A549 (cell line): Measurements from ENCODE around the gene ATOX1. TPM values are rescaled to one million over a fixed set of nuclear protein-coding genes. Genes with fewer than 3 reads are reported as not detected.

Experiments used
- ATAC-seq, 2 experiments: fragments of 200-7000 bp in 1 of 2; fragments of >200 bp in 1 of 2; cut with Nextera tagmentation in 1 of 2; cut with Tn5 transposase in 1 of 2; 3 replicates each; pipeline versions ENCODE4 v1.8.0 to v1.9.1; 2018 to 2020; ENCODE audit warnings: mild to moderate bottlenecking in 1 of 2, moderate library complexity in 1 of 2
- CTCF ChIA-PET: fragments of 300-600 bp; sonication (Branson Sonifier 250); formaldehyde crosslinking; extraction: SDS; loops from one replicate; lab custom pipeline; 2021; ENCODE audit warnings: antibody characterized with exemption, inconsistent platforms; lab: Yijun Ruan, JAX
- POLR2A ChIA-PET: fragments of 350-600 bp; formaldehyde crosslinking; extraction: SDS; loops from one replicate; lab custom pipeline; 2021; ENCODE audit warnings: antibody characterized with exemption, inconsistent platforms; lab: Yijun Ruan, JAX
- DNase-seq, 2 experiments: peaks; one replicate each; pipeline versions ENCODE4 v3.0.0 to v3.0.0-alpha.2; 2011 to 2016; ENCODE audit warnings: low read depth in 1 of 2, low spot score in 1 of 2
- FAIRE-seq: peaks from 2 replicates; lab custom pipeline; 2011; peaks lifted over from hg19 to GRCh38; lab: Jason Lieb, UNC
- H3K27ac ChIP-seq, 2 experiments: fragments of >200 bp; sonication (Bioruptor Twin); formaldehyde crosslinking; 3 replicates each; pipeline ENCODE4 v1.5.1; 2016 to 2017
- H3K4me1 ChIP-seq: fragments of >200 bp; sonication (Bioruptor Twin); formaldehyde crosslinking; 3 replicates; pipeline ENCODE4 v1.6.1; 2016
- H3K4me2 ChIP-seq: fragments of >200 bp; sonication (Bioruptor Twin); formaldehyde crosslinking; 3 replicates; pipeline ENCODE4 v1.6.1; 2016
- H3K4me3 ChIP-seq: fragments of >200 bp; sonication (Bioruptor Twin); formaldehyde crosslinking; 3 replicates; pipeline ENCODE4 v1.5.1; 2016
- H3K9me3 ChIP-seq: fragments of >200 bp; sonication (Bioruptor Twin); formaldehyde crosslinking; 3 replicates; pipeline ENCODE4 v1.6.1; 2016
- BCL3 ChIP-seq: fragments of >200 bp; sonication (Bioruptor Twin); formaldehyde crosslinking; IDR thresholded peaks from 3 replicates; pipeline ENCODE4 v1.6.1; 2016
- CEBPB ChIP-seq, 2 experiments: fragments of >200 bp in 1 of 2; sonication (Bioruptor Twin) in 1 of 2; formaldehyde crosslinking in 1 of 2; IDR thresholded peaks; 2 replicates each; pipeline ENCODE4 v1.6.1; 2012 to 2016
- EHMT2 ChIP-seq: fragments of 200-600 bp; sonication (generic); IDR thresholded peaks from 2 replicates; pipeline ENCODE4 v1.6.1; 2016; ENCODE audit warnings: antibody characterized with exemption, low read depth, mild to moderate bottlenecking, moderate library complexity
- ESRRA ChIP-seq: fragments of 150-350 bp; IDR thresholded peaks from 2 replicates; pipeline ENCODE4 v1.6.1; 2014; ENCODE audit warnings: mild to moderate bottlenecking, low read length, borderline replicate concordance
- FOSB ChIP-seq: fragments of 250-450 bp; sonication (Bioruptor Pico); IDR thresholded peaks from 2 replicates; pipeline ENCODE4 v1.5.0; 2020; ENCODE audit warnings: mild to moderate bottlenecking, moderate library complexity
- FOSL2 ChIP-seq, 2 experiments: fragments of 450-650 bp in 1 of 2; fragments of >200 bp in 1 of 2; sonication (Bioruptor Twin) in 1 of 2; formaldehyde crosslinking; IDR thresholded peaks; 2 replicates each; pipeline versions ENCODE4 v1.5.0 to v1.6.1; 2016 to 2020; ENCODE audit warnings: mild to moderate bottlenecking in 1 of 2, moderate library complexity in 1 of 2
- FOXS1 ChIP-seq: fragments of 250-450 bp; sonication (Bioruptor Pico); IDR thresholded peaks from 2 replicates; pipeline ENCODE4 v1.5.0; 2020; ENCODE audit warnings: mild to moderate bottlenecking, moderate library complexity
- HES2 ChIP-seq: fragments of >200 bp; sonication (Bioruptor Twin); formaldehyde crosslinking; IDR thresholded peaks from 2 replicates; pipeline ENCODE4 v1.6.1; 2016
- HEYL ChIP-seq: fragments of 250-450 bp; sonication (Bioruptor Pico); IDR thresholded peaks from 2 replicates; pipeline ENCODE4 v1.8.0; 2021; ENCODE audit warnings: mild to moderate bottlenecking, moderate library complexity
- HOXB5 ChIP-seq: fragments of 250-450 bp; sonication (Bioruptor Pico); IDR thresholded peaks from 2 replicates; pipeline ENCODE4 v1.5.0; 2020; ENCODE audit warnings: mild to moderate bottlenecking, moderate library complexity
- JUN ChIP-seq, 2 experiments: fragments of >200 bp; sonication (Bioruptor Twin); formaldehyde crosslinking; IDR thresholded peaks; 2 replicates in 1 of 2; 3 replicates in 1 of 2; pipeline ENCODE4 v1.6.1; 2016 to 2017
- KDM5A ChIP-seq: fragments of 200-600 bp; sonication (generic); IDR thresholded peaks from 2 replicates; pipeline ENCODE4 v1.6.1; 2016; ENCODE audit warnings: antibody characterized with exemption, mild to moderate bottlenecking
- PBX3 ChIP-seq: IDR thresholded peaks from 2 replicates; pipeline ENCODE4 v1.6.1; 2012
- POLR2AphosphoS2 ChIP-seq: conservative IDR thresholded peaks from 2 replicates; pipeline ENCODE4 v1.6.1; 2012; ENCODE audit warnings: low read length, improper control_type of control experiment, inconsistent platforms
- RFX5 ChIP-seq: fragments of 450-650 bp; IDR thresholded peaks from 2 replicates; pipeline ENCODE4 v1.7.1; 2014; ENCODE audit warnings: antibody characterized with exemption, mild to moderate bottlenecking, moderate library complexity
- RNF2 ChIP-seq: fragments of 200-600 bp; sonication (generic); IDR thresholded peaks from 2 replicates; pipeline ENCODE4 v1.6.1; 2016; ENCODE audit warnings: low read depth, mild to moderate bottlenecking, antibody characterized with exemption, moderate library complexity, borderline replicate concordance
- ZFP36 ChIP-seq: fragments of 450-650 bp; IDR thresholded peaks from 2 replicates; pipeline ENCODE4 v1.6.1; 2014; ENCODE audit warnings: borderline replicate concordance; ENCODE audit not compliant: partially characterized antibody
- WGBS: methylation state at CpG from one replicate; pipeline ENCODE4 v1.1.6; 2017; ENCODE audit errors: missing lambda C conversion rate; 5-methylcytosine and 5-hydroxymethylcytosine counted together
- polyA plus RNA-seq, 4 experiments: library from polyadenylated mRNA; depleted of rRNA in 3 of 4; stranded (reverse); fragments of >200 nt; fragmentation: RNase III in 1 of 4; extraction: RNeasy Plus Mini Kit Qiagen cat#74134 plus additional on column Dnase treatment in 1 of 4; gene quantifications; 2 replicates in 3 of 4; 3 replicates in 1 of 4; pipeline ENCODE4 v1.2.3, GENCODE V29; 2011 to 2017
- TF ChIP-seq, protein P1 (sequence below): fragments of 150-350 bp; IDR thresholded peaks from 2 replicates; pipeline ENCODE4 v1.6.1; 2014; ENCODE audit warnings: low read depth, mild to moderate bottlenecking, low read length
- TF ChIP-seq, protein P2 (sequence below): fragments of 200-600 bp; sonication (generic); IDR thresholded peaks from 2 replicates; pipeline ENCODE4 v1.6.1; 2016; ENCODE audit warnings: antibody characterized with exemption, mild to moderate bottlenecking, moderate library complexity
- TF ChIP-seq, protein P3 (sequence below): fragments of 450-650 bp; IDR thresholded peaks from 2 replicates; pipeline ENCODE4 v1.6.1; 2014; ENCODE audit warnings: antibody characterized with exemption

Gene ATOX1
- polyA plus RNA-seq, 2 of the 4 experiments (the other 2 are of a cell fraction): 58.1 to 218 TPM

GRCh38 chr5:151779531-151780125 is 21.2 kb upstream of the ATOX1 start (continued):
- TF ChIP-seq, protein P1, sequence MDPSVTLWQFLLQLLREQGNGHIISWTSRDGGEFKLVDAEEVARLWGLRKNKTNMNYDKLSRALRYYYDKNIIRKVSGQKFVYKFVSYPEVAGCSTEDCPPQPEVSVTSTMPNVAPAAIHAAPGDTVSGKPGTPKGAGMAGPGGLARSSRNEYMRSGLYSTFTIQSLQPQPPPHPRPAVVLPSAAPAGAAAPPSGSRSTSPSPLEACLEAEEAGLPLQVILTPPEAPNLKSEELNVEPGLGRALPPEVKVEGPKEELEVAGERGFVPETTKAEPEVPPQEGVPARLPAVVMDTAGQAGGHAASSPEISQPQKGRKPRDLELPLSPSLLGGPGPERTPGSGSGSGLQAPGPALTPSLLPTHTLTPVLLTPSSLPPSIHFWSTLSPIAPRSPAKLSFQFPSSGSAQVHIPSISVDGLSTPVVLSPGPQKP: no peak

DNA sequence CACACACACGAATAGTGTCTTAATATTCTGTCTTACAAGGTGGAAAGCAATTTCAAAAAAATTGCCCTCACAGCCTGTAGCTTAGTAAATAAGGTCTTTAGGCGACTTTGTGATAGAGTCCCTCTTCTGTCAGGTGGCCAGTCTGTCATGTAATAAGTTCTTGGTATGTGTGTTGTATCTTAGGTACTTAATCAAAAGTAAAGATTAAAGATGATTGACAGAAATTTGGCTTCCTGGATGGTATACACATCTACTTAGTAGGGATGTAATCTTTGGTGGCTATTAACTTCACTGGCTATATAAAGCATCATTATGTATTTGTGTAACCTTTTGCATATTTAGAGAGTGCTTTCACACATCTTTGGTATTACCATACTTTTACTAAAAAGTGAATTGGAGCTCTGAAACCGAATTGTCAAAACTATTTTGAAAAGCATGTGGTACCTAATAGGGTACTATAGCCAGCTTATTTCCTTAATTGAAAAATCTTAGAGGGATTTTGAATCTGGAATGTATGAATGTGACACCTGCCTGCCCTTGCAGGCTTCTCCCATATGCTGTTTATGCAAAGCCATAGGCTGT is 16.7 kb upstream of the ATOX1 start:
- FAIRE-seq: no peak

DNA sequence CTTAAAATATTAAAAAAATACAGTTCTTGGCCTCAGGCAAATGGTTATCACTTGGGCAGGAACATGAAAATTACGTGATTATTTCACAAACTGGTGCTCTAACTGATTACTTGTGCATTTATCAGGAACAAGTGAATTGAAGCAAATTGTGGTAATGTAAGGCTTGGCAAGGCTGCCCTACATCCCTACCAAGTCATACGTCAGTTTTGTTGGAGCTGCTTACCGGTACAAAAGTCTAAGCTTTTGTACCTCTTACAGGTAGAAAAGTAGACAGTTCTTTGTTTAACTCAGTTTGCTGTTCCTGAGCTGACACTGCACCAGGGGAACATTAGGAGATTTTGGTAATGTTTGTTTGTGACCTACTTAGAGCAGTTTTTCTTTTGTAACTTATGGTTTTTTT is 15.5 kb upstream of the ATOX1 start:
- ChIA-PET POLR2A (no interaction called here), CTCF (interaction anchor here (1.3 to 1.8 kb wide), 3 partner anchors 11 to 327 kb away, joined by 3 to 6 read pairs (median 4); partner anchors contain the start of gene SLC36A1)
- FAIRE-seq (no peak), DNase-seq (no peak), ATAC-seq (no peak)
- no peaks in the 10 kb centered on the region for H3K9me3 ChIP-seq
- peak overlapping the region; percentile 95 for H3K4me2 ChIP-seq
- TF ChIP-seq, protein P2, sequence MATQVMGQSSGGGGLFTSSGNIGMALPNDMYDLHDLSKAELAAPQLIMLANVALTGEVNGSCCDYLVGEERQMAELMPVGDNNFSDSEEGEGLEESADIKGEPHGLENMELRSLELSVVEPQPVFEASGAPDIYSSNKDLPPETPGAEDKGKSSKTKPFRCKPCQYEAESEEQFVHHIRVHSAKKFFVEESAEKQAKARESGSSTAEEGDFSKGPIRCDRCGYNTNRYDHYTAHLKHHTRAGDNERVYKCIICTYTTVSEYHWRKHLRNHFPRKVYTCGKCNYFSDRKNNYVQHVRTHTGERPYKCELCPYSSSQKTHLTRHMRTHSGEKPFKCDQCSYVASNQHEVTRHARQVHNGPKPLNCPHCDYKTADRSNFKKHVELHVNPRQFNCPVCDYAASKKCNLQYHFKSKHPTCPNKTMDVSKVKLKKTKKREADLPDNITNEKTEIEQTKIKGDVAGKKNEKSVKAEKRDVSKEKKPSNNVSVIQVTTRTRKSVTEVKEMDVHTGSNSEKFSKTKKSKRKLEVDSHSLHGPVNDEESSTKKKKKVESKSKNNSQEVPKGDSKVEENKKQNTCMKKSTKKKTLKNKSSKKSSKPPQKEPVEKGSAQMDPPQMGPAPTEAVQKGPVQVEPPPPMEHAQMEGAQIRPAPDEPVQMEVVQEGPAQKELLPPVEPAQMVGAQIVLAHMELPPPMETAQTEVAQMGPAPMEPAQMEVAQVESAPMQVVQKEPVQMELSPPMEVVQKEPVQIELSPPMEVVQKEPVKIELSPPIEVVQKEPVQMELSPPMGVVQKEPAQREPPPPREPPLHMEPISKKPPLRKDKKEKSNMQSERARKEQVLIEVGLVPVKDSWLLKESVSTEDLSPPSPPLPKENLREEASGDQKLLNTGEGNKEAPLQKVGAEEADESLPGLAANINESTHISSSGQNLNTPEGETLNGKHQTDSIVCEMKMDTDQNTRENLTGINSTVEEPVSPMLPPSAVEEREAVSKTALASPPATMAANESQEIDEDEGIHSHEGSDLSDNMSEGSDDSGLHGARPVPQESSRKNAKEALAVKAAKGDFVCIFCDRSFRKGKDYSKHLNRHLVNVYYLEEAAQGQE: no peak
- TF ChIP-seq CEBPB (IDR thresholded peaks at IDR 0.05): no peak
- TF ChIP-seq RFX5: no peak
- no peak for TF ChIP-seq POLR2AphosphoS2
- TF ChIP-seq FOXS1 (CRISPR knock-in tag): no peak
- TF ChIP-seq, protein P3, sequence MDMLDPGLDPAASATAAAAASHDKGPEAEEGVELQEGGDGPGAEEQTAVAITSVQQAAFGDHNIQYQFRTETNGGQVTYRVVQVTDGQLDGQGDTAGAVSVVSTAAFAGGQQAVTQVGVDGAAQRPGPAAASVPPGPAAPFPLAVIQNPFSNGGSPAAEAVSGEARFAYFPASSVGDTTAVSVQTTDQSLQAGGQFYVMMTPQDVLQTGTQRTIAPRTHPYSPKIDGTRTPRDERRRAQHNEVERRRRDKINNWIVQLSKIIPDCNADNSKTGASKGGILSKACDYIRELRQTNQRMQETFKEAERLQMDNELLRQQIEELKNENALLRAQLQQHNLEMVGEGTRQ: no peak
- no peak for TF ChIP-seq PBX3
- TF ChIP-seq HOXB5 (CRISPR knock-in tag): no peak
- H3K4me3 ChIP-seq: peak overlapping the region; percentile 87
- no peak overlapping the region for H3K27ac ChIP-seq
- H3K4me1 ChIP-seq: peaks cover 41% of the 10 kb centered on the region
- WGBS: 6% methylated on average over 3 of the region's 3 CpGs

More for the DNA sequence above, 16.7 kb upstream of the ATOX1 start:
- H3K4me2 ChIP-seq: peak overlapping the region; percentile 95
- ATAC-seq (no peak), DNase-seq (no peak)
- WGBS: 29% methylated on average over 3 of the region's 3 CpGs
- H3K4me3 ChIP-seq: peak overlapping the region; percentile 87; the same call in 2 of the 3 replicates
- TF ChIP-seq FOSL2 (IDR thresholded peaks at IDR 0.05): no peak
- no peak for TF ChIP-seq FOSL2 (CRISPR knock-in tag; IDR thresholded peaks at IDR 0.05)
- TF ChIP-seq HEYL: no peak
- no peak for TF ChIP-seq BCL3
- TF ChIP-seq ESRRA: no peak
- TF ChIP-seq RNF2: no peak
- no peak for TF ChIP-seq POLR2AphosphoS2
- TF ChIP-seq HES2: no peak
- no peak for TF ChIP-seq EHMT2
- no peak for TF ChIP-seq KDM5A
- no peak for TF ChIP-seq JUN (IDR thresholded peaks at IDR 0.05)
- TF ChIP-seq CEBPB (IDR thresholded peaks at IDR 0.05): no peak
- no peak for TF ChIP-seq FOSB (CRISPR knock-in tag)
- TF ChIP-seq, protein P2: no peak
- TF ChIP-seq FOXS1 (CRISPR knock-in tag): no peak
- no peak for TF ChIP-seq ZFP36
- H3K4me1 ChIP-seq: peaks cover 46% of the 10 kb centered on the region
- no peaks in the 10 kb centered on the region for H3K9me3 ChIP-seq
- no peak overlapping the region for H3K27ac ChIP-seq
- POLR2A ChIA-PET: no interaction called here
- CTCF ChIA-PET: interaction anchor here (1.4 to 1.8 kb wide), 2 partner anchors 10 to 328 kb away, joined by 3 to 4 read pairs; partner anchors contain the start of gene SLC36A1
